ENCODE results near the gene ZNF317.

- TF ChIP-seq, protein P1, sequence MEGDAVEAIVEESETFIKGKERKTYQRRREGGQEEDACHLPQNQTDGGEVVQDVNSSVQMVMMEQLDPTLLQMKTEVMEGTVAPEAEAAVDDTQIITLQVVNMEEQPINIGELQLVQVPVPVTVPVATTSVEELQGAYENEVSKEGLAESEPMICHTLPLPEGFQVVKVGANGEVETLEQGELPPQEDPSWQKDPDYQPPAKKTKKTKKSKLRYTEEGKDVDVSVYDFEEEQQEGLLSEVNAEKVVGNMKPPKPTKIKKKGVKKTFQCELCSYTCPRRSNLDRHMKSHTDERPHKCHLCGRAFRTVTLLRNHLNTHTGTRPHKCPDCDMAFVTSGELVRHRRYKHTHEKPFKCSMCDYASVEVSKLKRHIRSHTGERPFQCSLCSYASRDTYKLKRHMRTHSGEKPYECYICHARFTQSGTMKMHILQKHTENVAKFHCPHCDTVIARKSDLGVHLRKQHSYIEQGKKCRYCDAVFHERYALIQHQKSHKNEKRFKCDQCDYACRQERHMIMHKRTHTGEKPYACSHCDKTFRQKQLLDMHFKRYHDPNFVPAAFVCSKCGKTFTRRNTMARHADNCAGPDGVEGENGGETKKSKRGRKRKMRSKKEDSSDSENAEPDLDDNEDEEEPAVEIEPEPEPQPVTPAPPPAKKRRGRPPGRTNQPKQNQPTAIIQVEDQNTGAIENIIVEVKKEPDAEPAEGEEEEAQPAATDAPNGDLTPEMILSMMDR (IDR thresholded peaks at IDR 0.05; ENCODE audit: low read depth, low read length) = no peak
- no peak for TF ChIP-seq EZH2phosphoT487 (IDR thresholded peaks at IDR 0.05; ENCODE audit: low read depth)
These were observed 30.2 kb upstream of the ZNF317 start for GRCh38 chr19:9109959-9110358.
